H4 (cell line): ENCODE results near the gene SLC19A1. TPM values are rescaled to one million over a fixed set of nuclear protein-coding genes. Genes with fewer than 3 reads are reported as not detected.

Source experiments
- DNase-seq: peaks from one replicate; pipeline ENCODE4 v3.0.0-alpha.2; 2015; ENCODE audit warnings: low spot score
- total RNA-seq: library from RNA; depleted of rRNA; stranded (reverse); fragments of >200 nt; shearing (Covaris generic); gene quantifications from 2 replicates; pipeline ENCODE4 v1.2.3, GENCODE V29; 2014

The SLC19A1 gene
- total RNA-seq, 1 experiment from 2014 or later: 16.3 TPM

DNA sequence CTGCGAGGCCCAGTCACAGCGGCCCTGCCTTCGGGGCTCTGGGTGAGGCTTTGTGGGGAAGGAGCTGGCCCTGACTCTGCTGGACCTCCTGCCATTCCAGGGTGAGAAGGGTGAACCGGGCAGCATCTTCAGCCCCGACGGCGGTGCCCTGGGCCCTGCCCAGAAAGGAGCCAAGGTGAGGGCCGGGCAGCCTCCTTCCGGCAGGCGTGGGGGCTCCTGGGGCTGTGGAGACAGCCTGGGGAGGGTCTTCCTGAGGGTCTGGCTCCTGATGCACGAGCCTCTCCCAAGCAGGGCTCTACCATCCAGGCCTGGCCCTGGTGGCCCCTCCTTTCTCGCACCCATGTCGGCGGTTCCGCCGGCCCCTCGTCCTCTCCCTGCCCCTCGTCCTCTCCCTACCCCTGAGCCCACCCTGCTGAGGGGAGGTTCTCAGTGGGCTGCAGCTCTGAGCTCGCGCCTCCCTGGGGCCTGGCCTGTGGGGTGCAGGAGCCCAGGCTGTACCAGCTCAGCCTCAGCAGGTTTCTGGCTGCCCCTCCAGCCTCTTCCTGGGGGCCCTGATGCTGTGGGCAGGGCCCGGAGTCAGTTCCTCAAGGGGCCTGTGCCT lies 48.7 kb downstream of the SLC19A1 start:
- DNase-seq: no peak

DNA sequence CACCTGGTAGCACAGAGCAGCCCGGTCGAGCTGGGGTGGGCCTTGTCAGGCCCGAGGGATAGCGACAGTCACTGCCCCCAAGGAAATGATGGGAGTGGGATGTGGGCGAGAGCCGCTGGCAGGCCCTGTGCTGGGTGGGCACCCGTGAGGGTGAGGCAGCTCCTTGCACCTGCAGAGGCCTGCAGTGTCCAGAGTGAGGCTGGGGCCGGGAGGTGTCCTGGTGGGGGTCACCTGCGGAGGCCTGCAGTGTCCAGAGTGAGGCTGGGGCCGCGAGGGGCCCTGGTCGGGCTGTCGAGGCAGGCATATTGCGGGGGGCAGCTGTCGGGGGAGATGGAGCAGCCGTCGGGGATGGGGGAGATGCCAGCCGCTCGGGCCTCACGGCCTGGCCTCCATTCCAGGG lies 49.5 kb downstream of the SLC19A1 start:
- no peak for DNase-seq

DNA sequence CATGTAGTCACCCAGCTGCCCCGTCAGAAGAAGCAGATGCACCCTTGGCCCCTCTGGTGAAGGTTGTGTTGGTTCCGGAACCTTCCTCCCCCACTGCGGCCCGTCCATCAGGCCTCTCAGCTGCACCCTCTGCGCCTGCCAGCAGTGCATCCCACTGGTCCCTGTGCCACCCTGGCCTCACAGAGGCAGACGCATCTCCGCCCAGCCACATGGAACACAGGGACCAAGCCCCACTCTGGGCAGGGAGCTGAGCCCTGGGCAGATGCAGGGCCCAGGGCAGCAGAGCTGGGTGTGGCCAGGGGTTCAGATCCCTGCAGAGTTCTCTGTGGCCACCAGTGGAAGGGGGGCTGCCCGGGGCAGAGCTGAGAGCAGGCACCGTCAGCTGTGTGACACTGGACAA lies 50.6 kb downstream of the SLC19A1 start:
- no peak for DNase-seq

DNA sequence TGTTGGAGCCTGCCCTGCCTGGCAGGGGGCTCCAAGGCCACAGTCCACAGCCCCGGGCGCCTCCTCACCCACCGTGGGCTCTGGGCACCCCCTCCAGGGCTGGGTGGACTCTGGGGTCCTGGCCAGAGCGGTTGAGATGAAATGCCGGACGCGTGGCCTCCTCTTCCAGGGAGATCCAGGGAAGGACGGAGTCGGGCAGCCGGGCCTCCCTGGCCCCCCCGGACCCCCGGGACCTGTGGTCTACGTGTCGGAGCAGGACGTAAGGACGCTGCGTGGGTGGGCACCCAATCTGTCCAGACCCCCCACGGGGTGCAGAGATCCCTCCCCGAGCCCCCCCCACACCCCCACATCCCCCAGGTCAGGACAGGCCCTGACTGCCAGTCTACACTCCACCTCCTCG lies 51.2 kb downstream of the SLC19A1 start:
- no peak for DNase-seq

DNA sequence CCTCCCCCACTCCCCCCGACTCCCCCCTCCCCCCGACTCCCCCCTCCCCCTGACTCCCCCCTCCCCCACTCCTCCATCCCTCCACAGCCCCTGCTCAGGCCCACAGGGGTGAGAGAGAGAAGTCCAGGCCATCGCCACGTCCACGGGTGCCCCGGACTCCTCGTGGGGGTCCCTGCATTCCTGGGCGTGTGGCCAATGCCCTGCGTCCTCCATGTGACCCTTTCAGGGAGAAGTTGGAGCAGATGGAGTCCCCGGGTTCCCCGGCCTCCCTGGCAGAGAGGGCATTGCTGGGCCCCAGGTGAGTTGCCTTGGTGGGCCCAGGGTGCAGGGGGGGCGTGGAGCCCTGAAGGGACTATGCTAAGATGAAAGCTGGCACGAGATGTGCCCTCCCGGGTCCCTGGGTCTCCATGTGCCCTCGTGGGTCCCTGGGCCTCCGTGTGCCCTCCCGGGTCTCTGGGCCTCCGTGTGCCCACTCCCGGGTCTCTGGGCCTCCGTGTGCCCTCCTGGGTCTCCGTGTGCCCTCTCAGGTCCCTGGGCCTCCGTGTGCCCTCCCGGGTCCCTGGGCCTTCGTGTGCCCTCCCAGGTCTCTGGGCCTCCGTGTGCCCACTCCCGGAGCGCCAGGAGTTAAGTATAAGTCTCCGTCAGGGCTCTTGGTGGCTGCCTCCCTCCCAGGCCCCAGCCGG lies 52.0 kb downstream of the SLC19A1 start:
- DNase-seq: no peak

DNA sequence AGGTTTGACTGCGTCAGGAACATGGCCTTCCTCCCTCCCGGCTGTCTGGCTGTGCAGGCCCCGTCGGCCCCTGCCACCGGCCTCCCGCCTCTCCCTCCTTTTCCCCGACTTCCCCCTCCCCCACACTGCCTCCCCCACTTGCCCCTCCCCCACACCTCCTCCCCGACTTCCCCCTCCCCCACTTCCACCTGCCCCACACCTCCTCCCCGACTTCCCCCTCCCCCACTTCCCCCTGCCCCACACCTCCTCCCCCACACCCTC lies 52.6 kb downstream of the SLC19A1 start:
- no peak for DNase-seq

DNA sequence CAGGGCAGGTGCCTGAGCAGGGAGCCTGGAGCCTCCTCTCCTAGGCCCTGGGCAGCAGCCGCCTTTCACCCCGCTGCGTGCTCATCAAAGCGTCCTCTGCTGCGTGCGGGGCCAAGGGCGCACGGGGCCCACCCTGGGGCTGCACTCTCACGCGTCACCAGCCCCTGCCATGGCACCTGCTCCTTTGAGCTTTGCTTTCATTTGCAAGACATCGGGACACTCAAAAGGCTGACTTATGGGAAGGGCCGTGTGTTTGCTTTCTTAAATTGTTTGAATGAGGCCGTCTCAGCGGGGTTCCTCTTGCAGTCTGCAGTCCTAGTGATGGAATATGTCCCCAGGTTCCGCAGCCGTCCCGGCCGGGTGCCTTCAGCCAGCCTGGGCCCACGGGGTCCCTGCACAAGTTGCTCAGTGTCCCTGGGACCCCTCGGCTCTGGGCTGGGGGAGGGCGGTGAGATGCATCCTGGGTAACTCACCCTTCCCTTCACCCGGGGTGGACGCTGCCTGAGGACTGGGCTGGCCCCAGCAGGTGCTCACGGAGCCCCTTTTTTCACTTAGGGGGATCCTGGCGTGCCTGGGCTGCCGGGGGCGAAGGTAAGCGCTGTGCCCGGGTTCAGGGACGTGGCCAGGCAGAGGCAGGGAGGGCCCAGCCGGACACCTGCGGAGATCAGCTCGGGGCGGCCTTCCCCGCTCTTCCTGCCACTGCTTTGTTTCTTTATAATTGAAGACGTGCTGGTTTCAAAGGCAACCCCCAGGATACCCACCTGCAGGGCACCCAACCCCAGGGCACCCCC lies 53.1 kb downstream of the SLC19A1 start:
- DNase-seq: no peak

DNA sequence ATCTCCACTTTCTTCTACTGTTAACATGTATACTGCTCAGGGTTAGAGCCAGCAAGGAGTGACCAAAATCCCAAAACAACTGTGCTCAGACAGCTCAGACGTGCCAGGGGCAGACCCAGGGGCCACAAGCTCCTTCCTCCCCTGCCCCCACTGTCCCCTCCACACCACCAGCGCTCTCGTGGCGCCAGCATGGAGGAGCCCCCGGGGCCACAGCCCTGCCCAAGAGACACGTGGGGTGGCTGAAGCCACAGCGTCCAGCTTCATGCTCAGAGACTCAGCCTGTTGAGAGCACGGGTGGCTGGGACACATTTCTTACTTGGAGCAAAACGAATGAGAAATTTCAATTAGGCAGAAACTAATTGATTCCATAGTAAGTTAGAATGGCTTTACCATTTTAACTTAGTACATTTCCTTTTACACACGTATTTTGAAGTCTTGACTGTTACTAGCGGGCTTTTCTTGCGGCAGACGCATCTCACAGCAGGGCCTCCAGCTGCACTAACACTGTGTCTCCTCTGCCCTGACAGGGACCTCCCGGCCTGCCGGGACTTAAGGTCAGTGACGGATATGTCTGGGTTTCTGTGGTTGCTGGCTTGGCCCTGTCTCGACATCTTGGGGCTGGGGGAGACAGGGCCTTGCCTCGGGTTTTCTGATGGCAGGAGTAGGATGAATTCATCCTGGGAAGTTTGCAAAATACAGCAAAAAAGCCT lies 54.2 kb downstream of the SLC19A1 start:
- DNase-seq: no peak

DNA sequence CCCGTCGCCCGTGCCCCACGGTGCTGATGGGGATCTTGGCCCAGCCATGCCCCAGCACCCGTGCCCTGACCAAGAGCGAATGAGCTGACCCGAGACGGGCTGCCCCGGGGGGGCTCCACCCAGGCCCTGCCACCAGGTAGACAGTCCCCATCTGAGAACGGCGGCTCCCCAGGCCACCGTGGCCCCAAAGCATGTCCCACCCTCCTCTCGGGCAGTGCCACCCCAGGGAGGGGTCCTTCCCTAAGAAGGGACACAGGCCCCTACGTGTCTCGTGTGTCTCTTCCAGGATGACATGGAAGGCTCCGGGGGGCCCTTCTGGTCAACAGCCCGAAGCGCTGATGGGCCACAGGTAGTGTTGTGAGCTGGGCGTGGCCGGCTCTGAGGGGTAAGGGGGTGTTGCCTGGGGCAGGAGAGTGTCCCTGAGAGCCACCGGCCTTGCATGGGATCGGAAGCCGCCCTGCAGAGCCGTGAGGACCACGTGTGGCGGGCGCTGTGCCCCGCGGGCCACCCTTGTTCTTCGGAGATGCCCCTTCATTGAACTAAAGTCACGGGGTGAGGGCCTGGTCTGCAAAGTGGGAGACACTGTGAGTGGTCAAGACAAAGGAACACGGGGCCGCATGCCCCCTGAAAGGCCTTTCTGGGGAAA lies 55.0 kb downstream of the SLC19A1 start:
- no peak for DNase-seq

DNA sequence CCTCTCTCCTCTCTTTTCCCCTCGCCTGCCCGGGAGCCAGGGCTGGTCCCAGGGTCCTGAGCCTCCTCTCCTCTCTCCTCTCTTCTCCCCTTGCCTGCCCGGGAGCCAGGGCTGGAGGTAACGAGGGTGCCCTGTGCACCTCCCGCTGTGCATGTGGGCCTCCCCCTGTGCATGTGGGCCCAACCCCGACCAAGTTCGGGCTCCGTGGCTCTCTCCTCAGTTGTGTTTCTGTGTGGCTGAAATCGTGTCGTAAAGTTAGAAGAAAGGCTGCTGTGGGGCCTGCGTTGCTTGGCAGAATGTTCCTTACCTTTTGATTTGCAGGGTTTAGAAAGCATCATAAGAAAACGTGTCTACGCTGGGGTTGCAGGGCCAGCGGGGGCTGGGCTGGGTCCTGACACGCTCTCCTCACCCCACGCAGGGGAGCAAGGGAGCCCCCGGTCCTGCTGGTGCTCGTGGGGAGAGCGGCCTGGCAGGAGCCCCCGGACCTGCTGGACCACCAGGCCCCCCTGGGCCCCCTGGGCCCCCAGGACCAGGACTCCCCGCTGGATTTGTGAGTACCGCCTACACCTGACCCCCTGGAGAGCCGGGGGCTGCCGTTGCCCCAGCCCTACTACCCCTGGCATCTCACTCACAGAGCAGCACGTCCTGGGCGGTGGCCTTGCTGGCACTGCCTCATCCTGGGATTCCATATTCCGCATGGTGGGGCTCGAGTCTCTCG lies 55.6 kb downstream of the SLC19A1 start:
- DNase-seq: no peak

DNA sequence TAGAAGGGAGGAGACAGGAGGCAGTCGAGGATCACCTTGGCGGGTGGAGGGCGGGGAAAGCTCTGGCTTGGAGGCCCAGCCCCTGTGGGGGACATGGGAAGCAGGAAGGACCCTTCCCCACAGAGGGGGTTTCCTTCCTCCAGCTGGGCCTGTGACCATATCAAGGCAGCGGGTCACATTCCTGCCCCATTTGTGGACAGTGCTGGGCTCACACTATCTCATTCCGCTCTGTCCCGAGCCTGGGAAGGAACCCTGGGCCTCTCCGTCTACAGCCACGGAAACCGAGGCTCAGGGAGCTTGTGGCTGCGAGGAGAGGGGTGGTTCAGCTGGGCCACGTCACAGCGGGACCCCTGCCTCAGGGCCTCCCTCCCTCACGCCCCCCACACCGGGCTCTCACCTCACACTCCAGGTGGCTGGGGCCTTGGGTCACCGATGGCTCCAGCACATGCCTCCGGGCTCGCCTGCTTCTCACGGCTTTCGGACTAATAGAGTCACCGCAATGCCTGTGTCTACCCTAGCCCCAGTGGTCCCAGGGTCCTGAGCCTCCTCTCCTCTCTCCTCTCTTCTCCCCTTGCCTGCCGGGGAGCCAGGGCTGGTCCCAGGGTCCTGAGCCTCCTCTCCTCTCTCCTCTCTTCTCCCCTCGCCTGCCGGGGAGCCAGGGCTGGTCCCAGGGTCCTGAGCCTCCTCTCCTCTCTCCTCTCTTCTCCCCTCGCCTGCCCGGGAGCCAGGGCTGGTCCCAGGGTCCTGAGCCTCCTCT lies 56.4 kb downstream of the SLC19A1 start:
- DNase-seq: no peak

DNA sequence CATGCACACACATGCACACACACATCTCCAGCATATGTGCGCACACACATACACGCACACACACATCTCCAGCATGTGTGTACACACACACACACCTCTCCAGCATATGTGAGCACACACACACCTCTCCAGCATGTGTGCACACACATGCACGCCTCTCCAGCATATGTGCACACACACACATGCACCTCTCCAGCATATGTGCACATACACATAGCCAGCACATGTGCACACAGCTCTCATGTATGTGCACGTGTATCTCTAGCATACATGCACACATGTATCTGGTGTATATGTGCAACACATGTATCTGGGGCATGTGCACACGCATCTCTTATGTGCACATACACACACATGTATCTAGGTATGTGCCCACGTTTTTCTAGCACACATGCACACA lies 57.9 kb downstream of the SLC19A1 start:
- no peak for DNase-seq

DNA sequence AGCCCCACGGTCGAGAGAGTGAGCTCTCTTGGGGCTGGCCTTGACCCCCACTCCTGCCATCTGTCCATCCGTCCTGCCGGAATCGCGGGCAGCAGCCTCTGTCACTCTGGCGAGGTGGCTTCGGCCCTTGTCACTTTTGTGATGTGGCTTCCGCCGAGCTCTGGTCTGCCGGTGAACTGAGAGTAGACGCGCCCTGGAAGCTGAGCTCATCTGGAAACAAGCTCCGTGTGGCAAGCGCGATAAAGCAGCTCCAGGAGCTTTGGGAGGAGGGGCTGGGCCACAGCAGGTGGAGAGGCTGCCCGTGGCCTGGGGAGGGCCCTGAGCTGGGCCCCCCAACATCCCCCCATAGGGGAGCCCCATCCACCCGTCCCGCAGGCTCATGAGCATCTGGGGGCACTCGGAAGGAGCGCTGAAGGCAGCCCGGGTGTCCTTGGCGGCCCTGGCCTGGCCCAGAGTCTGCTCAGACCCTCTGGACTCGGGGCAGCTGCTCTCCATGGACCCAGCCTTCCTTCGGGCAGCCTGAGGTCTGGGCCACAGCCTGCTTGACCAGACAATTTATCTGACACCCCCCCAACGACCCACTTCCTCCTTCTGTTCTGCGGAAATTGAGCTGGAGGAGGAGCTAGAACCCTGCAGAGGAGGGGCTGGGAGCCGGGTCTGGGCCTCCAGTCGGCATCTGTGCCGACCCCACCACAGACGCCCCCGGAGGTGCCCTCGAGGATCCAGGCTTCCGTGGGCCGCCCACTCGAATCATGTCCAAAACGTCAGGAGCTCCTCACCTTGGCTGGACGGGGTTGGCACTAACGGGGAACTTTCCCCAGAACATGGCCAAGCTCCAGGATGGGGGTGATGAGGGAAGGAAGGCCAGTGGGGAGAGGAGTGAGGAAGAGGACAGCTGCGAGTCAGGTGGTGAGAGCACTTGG lies 59.1 kb downstream of the SLC19A1 start:
- DNase-seq: no peak

DNA sequence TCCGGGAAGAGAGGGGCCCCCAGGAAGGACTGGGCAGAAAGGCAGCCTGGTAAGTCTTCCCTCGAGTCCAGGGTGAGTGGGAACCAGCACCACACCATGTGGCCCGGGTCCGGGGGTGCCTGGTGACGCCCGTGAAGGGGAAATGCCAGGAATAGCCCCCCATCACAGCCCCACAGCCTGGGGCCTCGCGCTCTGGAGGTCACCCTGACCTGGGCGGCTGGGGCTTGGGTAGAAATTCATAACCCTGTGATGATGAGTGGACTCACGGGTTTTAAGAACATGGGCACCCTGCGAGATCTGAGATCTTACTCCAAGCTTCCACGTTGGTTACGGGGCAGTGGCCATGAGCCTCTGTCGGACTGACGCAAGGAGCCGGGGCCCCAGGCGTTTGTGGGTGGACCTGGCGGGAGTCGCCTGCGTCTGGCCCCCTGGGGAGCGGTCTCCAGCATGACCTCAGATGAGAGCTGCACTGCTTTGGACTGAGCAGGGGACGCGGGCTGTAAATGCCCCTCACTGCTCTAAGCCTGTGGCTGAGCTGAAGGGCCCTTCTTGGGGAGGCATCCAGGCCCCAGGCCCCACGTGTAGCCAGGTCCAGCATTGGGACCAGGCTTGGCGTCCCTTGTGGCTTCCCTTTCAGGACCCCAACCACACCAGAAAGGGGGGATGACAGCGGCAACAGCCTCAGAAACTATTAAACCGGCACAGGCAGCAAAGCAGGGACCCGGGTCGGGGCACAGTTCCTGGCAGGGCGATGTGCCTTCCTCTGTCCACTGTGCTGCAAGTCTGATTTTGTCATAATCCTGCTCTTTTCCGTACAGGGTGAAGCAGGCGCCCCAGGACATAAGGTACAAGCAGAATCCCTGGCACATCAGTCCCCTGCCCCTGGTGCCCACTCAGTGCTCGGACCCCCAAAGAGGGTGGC lies 60.0 kb downstream of the SLC19A1 start:
- DNase-seq: no peak

DNA sequence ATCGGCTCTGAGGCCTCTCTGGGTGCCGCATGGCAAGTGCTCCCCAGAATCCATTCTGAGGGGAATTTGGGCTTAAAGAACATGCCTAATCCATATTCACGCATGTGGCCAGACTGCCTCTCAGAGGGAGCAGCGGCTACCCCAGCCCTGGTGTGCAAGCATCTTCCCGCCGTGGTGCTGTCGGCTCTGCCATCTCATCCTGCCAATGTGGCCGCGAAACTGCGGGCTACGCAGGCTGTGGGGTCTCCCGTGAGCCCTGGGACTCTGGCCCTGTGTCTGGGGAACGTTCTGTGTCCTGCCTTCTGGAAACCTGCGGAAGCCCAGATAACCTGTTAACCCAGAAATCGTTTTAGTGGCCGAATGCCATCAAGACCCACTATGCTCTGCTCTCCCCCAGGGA lies 60.7 kb downstream of the SLC19A1 start:
- DNase-seq: no peak

DNA sequence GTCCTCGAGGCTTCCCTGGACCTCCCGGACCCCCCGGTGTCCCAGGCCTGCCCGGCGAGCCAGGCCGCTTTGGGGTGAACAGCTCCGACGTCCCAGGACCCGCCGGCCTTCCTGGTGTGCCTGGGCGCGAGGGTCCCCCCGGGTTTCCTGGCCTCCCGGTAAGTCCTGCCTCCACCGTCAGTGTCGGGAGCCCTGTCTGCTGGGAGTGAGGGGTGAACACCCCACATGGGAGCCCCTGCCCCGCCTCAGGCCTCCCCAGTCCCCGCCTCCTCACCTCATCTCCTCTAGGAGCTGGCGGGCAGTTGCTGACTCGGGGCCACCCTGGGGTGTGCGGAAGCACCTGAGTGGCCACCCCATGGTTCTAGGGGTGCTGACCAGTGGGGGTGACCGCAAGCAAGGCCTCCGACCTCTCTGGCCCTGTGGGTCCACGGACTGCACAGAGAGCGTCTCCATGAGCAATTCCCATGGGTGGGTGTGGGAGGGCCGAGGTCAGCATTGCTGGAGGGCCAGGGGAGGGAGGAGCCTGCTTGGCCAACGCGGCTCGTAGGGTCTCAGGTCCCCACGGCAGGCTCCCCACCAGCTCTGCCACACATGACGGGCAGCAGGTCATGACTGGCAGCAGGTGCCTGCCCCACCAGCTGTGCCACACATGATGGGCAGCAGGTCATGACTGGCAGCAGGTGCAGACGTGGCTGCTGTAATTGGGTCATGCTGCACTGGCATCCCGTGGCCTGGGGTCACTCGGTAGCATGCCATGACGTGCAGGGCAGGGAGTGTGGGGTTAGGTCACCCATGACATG lies 61.3 kb downstream of the SLC19A1 start:
- DNase-seq: no peak
